Activated naive CD4-positive, alpha-beta T cell treated with anti-CD3 and anti-CD28 coated beads, Interleukin-2, amount 50 U/mL, for 72 hours (primary cell): ENCODE results near the gene DCAF10. TPM values are rescaled to one million over a fixed set of nuclear protein-coding genes. Genes with fewer than 3 reads are reported as not detected.
"Not testable (repeated sequence)": the region's sequence is repeated elsewhere in the genome, so short reads cannot be mapped to it uniquely, and the experiment has no call there.

Experiments used
- ATAC-seq, 2 donors: fragments of 150-1000 bp; cut with Tn5 transposase; 2 replicates each; pipeline ENCODE4 v1.10.0; 2021; ENCODE audit warnings: mild to moderate bottlenecking in 2 of 2, moderate library complexity in 2 of 2
- DNase-seq, 2 donors: peaks; one replicate each; pipeline ENCODE4 v3.0.0; 2021 to 2022; ENCODE audit warnings: low spot score in 2 of 2
- H3K27ac Mint-ChIP-seq, 2 donors: one replicate each; pipeline ENCODE4 v1.8.0; 2022; ENCODE audit warnings: mild to moderate bottlenecking in 2 of 2, mixed read lengths in 2 of 2
- H3K36me3 Mint-ChIP-seq, 2 donors: one replicate each; pipeline ENCODE4 v1.8.0; 2022; ENCODE audit warnings: mixed read lengths in 2 of 2
- H3K9me3 Mint-ChIP-seq, 2 donors: one replicate each; pipeline ENCODE4 v1.8.0; 2022; ENCODE audit warnings: mixed read lengths in 2 of 2
- total RNA-seq, 2 donors: library from RNA; stranded (reverse); gene quantifications; one replicate each; pipeline ENCODE4 v1.2.3, GENCODE V29; 2022

Gene DCAF10
- total RNA-seq, 2 donors from 2014 or later, result 6.9 to 17.4 TPM

- ATAC-seq, result no peak
- Mint-ChIP-seq H3K36me3 (peaks cover 4 to 7% of the 10 kb centered on the region in 2 donors), H3K27ac (no peak overlapping the region), H3K9me3 (no peaks in the 10 kb centered on the region)
- peak in 1 of 2 donors; percentile 23 for DNase-seq
These were observed 108.7 kb downstream of the DCAF10 start for GRCh38 chr9:37909326-37909725.

- H3K36me3 Mint-ChIP-seq, ATAC-seq, H3K27ac Mint-ChIP-seq, H3K9me3 Mint-ChIP-seq: not testable (repeated sequence)
- peak in 1 of 2 donors; percentile 35 for DNase-seq
These were observed 109.2 kb downstream of the DCAF10 start for GRCh38 chr9:37909836-37910235.

- H3K27ac Mint-ChIP-seq, result no peak overlapping the region
- H3K9me3 Mint-ChIP-seq, result no peaks in the 10 kb centered on the region
- DNase-seq (peak in 1 of 2 donors; percentile 26), ATAC-seq (no peak)
- no peaks in the 10 kb centered on the region for H3K36me3 Mint-ChIP-seq
These were observed 109.7 kb downstream of the DCAF10 start for GRCh38 chr9:37910271-37910670.

GRCh38 chr9:37911271-37911681 is 110.7 kb downstream of the DCAF10 start:
- peak in 1 of 2 donors; percentile 41 for DNase-seq
- no peak overlapping the region for H3K27ac Mint-ChIP-seq
- no peaks in the 10 kb centered on the region for H3K36me3 Mint-ChIP-seq
- H3K9me3 Mint-ChIP-seq, result no peaks in the 10 kb centered on the region
- ATAC-seq, result no peak

GRCh38 chr9:37913480-37914153 is 113.0 kb downstream of the DCAF10 start:
- peak; percentile 89 for ATAC-seq
- no peak overlapping the region for H3K27ac Mint-ChIP-seq
- no peaks in the 10 kb centered on the region for H3K36me3 Mint-ChIP-seq

GRCh38 chr9:37914154-37914551 is 113.6 kb downstream of the DCAF10 start:
- DNase-seq (no peak), ATAC-seq (no peak)
- Mint-ChIP-seq H3K36me3 (no peaks in the 10 kb centered on the region), H3K27ac (no peak overlapping the region), H3K9me3 (no peaks in the 10 kb centered on the region)

More at GRCh38 chr9:37913480-37914153, 113.0 kb downstream of the DCAF10 start:
- no peaks in the 10 kb centered on the region for H3K9me3 Mint-ChIP-seq
- DNase-seq, result peak; percentile 76 to 88

- peak in 1 of 2 donors; percentile 31 for DNase-seq
- no peak for ATAC-seq
- no peaks in the 10 kb centered on the region for H3K9me3 Mint-ChIP-seq
- H3K36me3 Mint-ChIP-seq, result no peaks in the 10 kb centered on the region
- H3K27ac Mint-ChIP-seq, result no peak overlapping the region
These were observed 114.2 kb downstream of the DCAF10 start for GRCh38 chr9:37914701-37915358.

GRCh38 chr9:37915911-37916470 is 115.4 kb downstream of the DCAF10 start:
- no peaks in the 10 kb centered on the region for H3K36me3 Mint-ChIP-seq
- no peak for ATAC-seq

GRCh38 chr9:37916471-37917312 is 116.1 kb downstream of the DCAF10 start:
- no peak for DNase-seq
- Mint-ChIP-seq H3K27ac (no peak overlapping the region), H3K9me3 (no peaks in the 10 kb centered on the region), H3K36me3 (no peaks in the 10 kb centered on the region)
- no peak for ATAC-seq

More at GRCh38 chr9:37915911-37916470, 115.4 kb downstream of the DCAF10 start:
- no peaks in the 10 kb centered on the region for H3K9me3 Mint-ChIP-seq
- DNase-seq, result no peak
- no peak overlapping the region for H3K27ac Mint-ChIP-seq

Other genes starting within 250 kb of the DCAF10 start
- gene FBXO10, start 224.4 kb upstream of the DCAF10 start, total RNA-seq, result 1 to 10 TPM; 1.3 to 1.4 TPM
- gene TOMM5, start 208.2 kb upstream of the DCAF10 start, total RNA-seq, result 100 to 1,000 TPM in 1 of 2 donors, 10 to 100 TPM in 1; 76.4 to 123 TPM
- gene FRMPD1, start 149.8 kb upstream of the DCAF10 start, total RNA-seq, result not detected
- gene TRMT10B, start 47.0 kb upstream of the DCAF10 start, total RNA-seq, result 10 to 100 TPM in 1 of 2 donors, 1 to 10 TPM in 1; 7.8 to 14.3 TPM
- gene EXOSC3, start 15.7 kb upstream of the DCAF10 start, total RNA-seq, result 100 to 1,000 TPM in 1 of 2 donors, 10 to 100 TPM in 1; 79.3 to 106 TPM
- 10 to 100 TPM; 20.2 to 24.5 TPM for gene SLC25A51, start 103.3 kb downstream of the DCAF10 start, total RNA-seq